ENCODE data around the gene LRCH1. TPM values are rescaled to one million over a fixed set of nuclear protein-coding genes. Genes with fewer than 3 reads are reported as not detected.
"Not testable (repeated sequence)": the region's sequence is repeated elsewhere in the genome, so short reads cannot be mapped to it uniquely, and the experiment has no call there.

Gene LRCH1
- total and polyA plus RNA-seq, 2 of the 4 experiments (the other 2 are of a cell fraction): 7.0 to 8.8 TPM

DNA sequence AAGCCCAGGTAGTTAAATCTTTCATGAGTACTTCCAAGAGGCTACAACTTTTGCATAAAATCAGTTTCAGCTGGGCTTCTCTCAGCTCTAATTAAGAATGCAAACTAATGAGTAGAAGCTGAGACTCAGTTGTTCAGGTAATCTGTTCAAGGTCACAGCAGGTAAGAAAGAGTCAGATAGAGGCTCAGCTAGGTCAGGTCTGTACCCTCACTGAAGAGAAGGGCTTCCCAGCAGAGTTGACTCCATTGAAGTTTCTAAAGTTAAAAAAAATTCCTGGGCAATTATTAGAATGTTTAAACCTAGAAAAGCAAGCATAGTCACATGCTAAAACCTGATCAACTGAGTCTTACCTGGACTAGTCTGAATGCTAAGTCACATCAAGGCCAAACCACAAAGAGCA lies 201.8 kb downstream of the LRCH1 start:
- no peak overlapping the region for H2AK5ac ChIP-seq (ENCODE audit: low read depth, low read length)
- H2BK5ac ChIP-seq (ENCODE audit: low read depth, low read length, poor library complexity, severe bottlenecking): no peak overlapping the region
- H3K4me2 ChIP-seq (ENCODE audit: low read depth, low read length): no peak overlapping the region
- no peak overlapping the region for H2BK15ac ChIP-seq (ENCODE audit: low read depth, low read length)
- TF ChIP-seq CEBPB (IDR thresholded peaks at IDR 0.05; ENCODE audit: low read depth, low read length) (no peak), POLR2A (IDR thresholded peaks at IDR 0.05; ENCODE audit: low read depth, low read length) (no peak), MXI1 (IDR thresholded peaks at IDR 0.05; ENCODE audit: borderline replicate concordance, low read depth, low read length) (no peak), FOS (IDR thresholded peaks at IDR 0.05; ENCODE audit: low read depth, low read length) (no peak), MAFK (IDR thresholded peaks at IDR 0.05; ENCODE audit: low read depth, low read length) (no peak), CHD1 (IDR thresholded peaks at IDR 0.05; ENCODE audit: low read depth, low read length) (no peak), NFE2L2 (IDR thresholded peaks at IDR 0.05; ENCODE audit: low read depth, low read length) (no peak), RAD21 (IDR thresholded peaks at IDR 0.05; ENCODE audit: low read length) (no peak), RCOR1 (IDR thresholded peaks at IDR 0.05; ENCODE audit: insufficient replicate concordance, low read length) (no peak)
- TF ChIP-seq, protein P1, sequence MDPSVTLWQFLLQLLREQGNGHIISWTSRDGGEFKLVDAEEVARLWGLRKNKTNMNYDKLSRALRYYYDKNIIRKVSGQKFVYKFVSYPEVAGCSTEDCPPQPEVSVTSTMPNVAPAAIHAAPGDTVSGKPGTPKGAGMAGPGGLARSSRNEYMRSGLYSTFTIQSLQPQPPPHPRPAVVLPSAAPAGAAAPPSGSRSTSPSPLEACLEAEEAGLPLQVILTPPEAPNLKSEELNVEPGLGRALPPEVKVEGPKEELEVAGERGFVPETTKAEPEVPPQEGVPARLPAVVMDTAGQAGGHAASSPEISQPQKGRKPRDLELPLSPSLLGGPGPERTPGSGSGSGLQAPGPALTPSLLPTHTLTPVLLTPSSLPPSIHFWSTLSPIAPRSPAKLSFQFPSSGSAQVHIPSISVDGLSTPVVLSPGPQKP (IDR thresholded peaks at IDR 0.05; ENCODE audit: borderline replicate concordance, low read depth, low read length): no peak
- ATAC-seq (ENCODE audit: low read depth) (no peak), DNase-seq (no peak)
- no peak overlapping the region for H3K4me3 ChIP-seq (ENCODE audit: insufficient read depth, low read depth, low read length)
- no peak overlapping the region for H3K23ac ChIP-seq (ENCODE audit: low read depth, low read length)
- no peaks in the 10 kb centered on the region; the same call in 1 of the 2 replicates for H3K4me1 ChIP-seq (ENCODE audit: control insufficient read depth, insufficient read depth, low read length)
- no peak overlapping the region for H3K9ac ChIP-seq (ENCODE audit: low read depth, low read length)
- no peaks in the 10 kb centered on the region for H3K79me1 ChIP-seq (ENCODE audit: low read depth in 1 of 2, low read length in 2 of 2)
- no peak overlapping the region for H2AFZ ChIP-seq (replicated peaks; ENCODE audit: low read length, poor library complexity)
- CTCF ChIA-PET: no interaction called here
- no peak overlapping the region for H2BK20ac ChIP-seq (ENCODE audit: low read depth, low read length)
- no peak overlapping the region for H4K91ac ChIP-seq (ENCODE audit: insufficient read depth, low read depth, low read length)
- H3K4ac ChIP-seq (ENCODE audit: low read depth, low read length): no peak overlapping the region
- H3K56ac ChIP-seq (ENCODE audit: extremely low read depth, insufficient read depth, low read length): no peak overlapping the region
- dilution Hi-C loops (cut with HindIII; ENCODE audit: low sequenced_read_pairs, unreplicated experiment) (no loop called here), in situ Hi-C loops (cut with MboI; ENCODE audit: low sequenced_read_pairs) (no loop called here), intact Hi-C loops (cut with micrococcal nuclease) (no loop called here)
- POLR2A ChIA-PET (ENCODE audit: unreplicated experiment): no interaction called here
- no peak overlapping the region for H4K8ac ChIP-seq (ENCODE audit: low read depth in 2 of 2, low read length in 2 of 2)
- no peaks in the 10 kb centered on the region for H4K20me1 ChIP-seq (ENCODE audit: insufficient read depth, low read length)
- H3K9me1 ChIP-seq (ENCODE audit: insufficient read depth, low read length): no peaks in the 10 kb centered on the region
- peaks cover 6% of the 10 kb centered on the region for H3K27me3 ChIP-seq (ENCODE audit: control insufficient read depth, insufficient read depth, low read length)
- H2BK120ac ChIP-seq (ENCODE audit: low read depth, low read length): no peak overlapping the region
- no peak overlapping the region for H2AK9ac ChIP-seq (replicated peaks; ENCODE audit: low read depth, low read length, poor library complexity)
- H3K9me3 ChIP-seq (ENCODE audit: control insufficient read depth, insufficient read depth, low read length): no peaks in the 10 kb centered on the region
- BruUV-seq (replicated peaks): no TSS peak
- no peak overlapping the region for H3K14ac ChIP-seq (replicated peaks; ENCODE audit: low read depth, low read length)
- no peak overlapping the region for H3K18ac ChIP-seq (ENCODE audit: low read depth, low read length)
- H4K5ac ChIP-seq (ENCODE audit: low read depth, low read length): no peak overlapping the region
- H3K27ac ChIP-seq (ENCODE audit: insufficient read depth, low read length): no peak overlapping the region
- peaks cover 8% of the 10 kb centered on the region for H3K36me3 ChIP-seq (ENCODE audit: control insufficient read depth, insufficient read depth, low read length)

DNA sequence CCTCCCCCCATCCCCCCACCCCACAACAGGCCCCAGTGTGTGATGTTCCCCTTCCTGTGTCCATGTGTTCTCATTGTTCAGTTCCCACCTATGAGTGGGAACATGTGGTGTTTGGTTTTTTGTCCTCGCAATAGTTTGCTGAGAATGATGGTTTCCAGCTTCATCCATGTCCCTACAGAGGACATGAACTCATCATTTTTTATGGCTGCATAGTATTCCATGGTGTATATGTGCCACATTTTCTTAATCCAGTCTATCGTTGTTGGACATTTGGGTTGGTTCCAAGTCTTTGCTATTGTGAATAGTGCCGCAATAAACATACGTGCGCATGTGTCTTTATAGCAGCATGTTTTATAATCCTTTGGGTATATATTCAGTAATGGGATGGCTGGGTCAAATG lies 202.5 kb downstream of the LRCH1 start:
- CTCF ChIA-PET; H3K27me3 ChIP-seq (ENCODE audit: control insufficient read depth, insufficient read depth, low read length): not testable (repeated sequence)
- no CpG with 5 or more reads among the region's 5 CpGs for WGBS, 2 experiments (ENCODE audit: extremely low coverage in 2 of 2, insufficient read length in 1 of 2)

More for the DNA sequence above, 202.5 kb downstream of the LRCH1 start:
- H2AFZ ChIP-seq (replicated peaks; ENCODE audit: low read length, poor library complexity); H3K4me3 ChIP-seq (ENCODE audit: insufficient read depth, low read depth, low read length); H4K91ac ChIP-seq (ENCODE audit: insufficient read depth, low read depth, low read length); H3K79me1 ChIP-seq (ENCODE audit: low read depth in 1 of 2, low read length in 2 of 2); H3K4me2 ChIP-seq (ENCODE audit: low read depth, low read length); H2BK5ac ChIP-seq (ENCODE audit: low read depth, low read length, poor library complexity, severe bottlenecking); H2BK15ac ChIP-seq (ENCODE audit: low read depth, low read length); BruUV-seq (replicated peaks); H2AK5ac ChIP-seq (ENCODE audit: low read depth, low read length); intact Hi-C loops (cut with micrococcal nuclease); H3K36me3 ChIP-seq (ENCODE audit: control insufficient read depth, insufficient read depth, low read length); H3K9me3 ChIP-seq (ENCODE audit: control insufficient read depth, insufficient read depth, low read length); H3K4ac ChIP-seq (ENCODE audit: low read depth, low read length); dilution Hi-C loops (cut with HindIII; ENCODE audit: low sequenced_read_pairs, unreplicated experiment); H4K8ac ChIP-seq (ENCODE audit: low read depth in 2 of 2, low read length in 2 of 2); H3K23ac ChIP-seq (ENCODE audit: low read depth, low read length); H3K27ac ChIP-seq (ENCODE audit: insufficient read depth, low read length); H2BK20ac ChIP-seq (ENCODE audit: low read depth, low read length); H4K5ac ChIP-seq (ENCODE audit: low read depth, low read length); H3K56ac ChIP-seq (ENCODE audit: extremely low read depth, insufficient read depth, low read length); H3K9ac ChIP-seq (ENCODE audit: low read depth, low read length); POLR2A ChIA-PET (ENCODE audit: unreplicated experiment); DNase-seq; in situ Hi-C loops (cut with MboI; ENCODE audit: low sequenced_read_pairs); H2BK120ac ChIP-seq (ENCODE audit: low read depth, low read length); H3K9me1 ChIP-seq (ENCODE audit: insufficient read depth, low read length); H3K4me1 ChIP-seq (ENCODE audit: control insufficient read depth, insufficient read depth, low read length); H3K18ac ChIP-seq (ENCODE audit: low read depth, low read length); H4K20me1 ChIP-seq (ENCODE audit: insufficient read depth, low read length); ATAC-seq (ENCODE audit: low read depth); H3K14ac ChIP-seq (replicated peaks; ENCODE audit: low read depth, low read length); H2AK9ac ChIP-seq (replicated peaks; ENCODE audit: low read depth, low read length, poor library complexity): not testable (repeated sequence)
